HG02970 (cell line): ENCODE data around the gene ZG16.
"Not testable (repeated sequence)": the region's sequence is repeated elsewhere in the genome, so short reads cannot be mapped to it uniquely, and the experiment has no call there.

Experiments used
- ATAC-seq: cut with Tn5 transposase; IDR thresholded peaks from one replicate; pipeline ENCODE4 v1.9.1; 2021; ENCODE audit warnings: mild to moderate bottlenecking, moderate library complexity, moderate number of reproducible peaks; ENCODE audit not compliant: unreplicated experiment, low FRiP score

Gene ZG16

GRCh38 chr16:29777576-29778350, at the start of gene ZG16:
Gene ZG16, plus strand, starts transcription at chr16:29778256. Its CDS starts 1,011 bp downstream, at chr16:29779267.
- ATAC-seq = no peak

GRCh38 chr16:29729116-29729521, 48.9 kb upstream of the ZG16 start:
- no peak for ATAC-seq

- ATAC-seq = no peak
Measured at GRCh38 chr16:29730649-29731048, 47.4 kb upstream of the ZG16 start.

- ATAC-seq = not testable (repeated sequence)
Measured at GRCh38 chr16:29731768-29732601, 46.1 kb upstream of the ZG16 start.

- no peak for ATAC-seq
Measured at GRCh38 chr16:29734786-29735185, 43.3 kb upstream of the ZG16 start.

GRCh38 chr16:29736112-29736511, 41.9 kb upstream of the ZG16 start:
- no peak for ATAC-seq

- ATAC-seq = no peak
Measured at GRCh38 chr16:29736764-29737163, 41.3 kb upstream of the ZG16 start.

GRCh38 chr16:29737713-29738112, 40.3 kb upstream of the ZG16 start:
- ATAC-seq = no peak

- ATAC-seq = no peak
Measured at GRCh38 chr16:29738514-29738913, 39.5 kb upstream of the ZG16 start.

GRCh38 chr16:29739927-29740629, 38.0 kb upstream of the ZG16 start:
- ATAC-seq = not testable (repeated sequence)

- ATAC-seq = not testable (repeated sequence)
Measured at GRCh38 chr16:29740630-29741015, 37.4 kb upstream of the ZG16 start.

GRCh38 chr16:29742683-29743275, 35.3 kb upstream of the ZG16 start:
- no peak for ATAC-seq

GRCh38 chr16:29743475-29743826, 34.6 kb upstream of the ZG16 start:
- no peak for ATAC-seq

GRCh38 chr16:29743827-29744531, 34.1 kb upstream of the ZG16 start:
- no peak for ATAC-seq

GRCh38 chr16:29744541-29745101, 33.4 kb upstream of the ZG16 start:
- ATAC-seq = no peak

- no peak for ATAC-seq
Measured at GRCh38 chr16:29745121-29745852, 32.8 kb upstream of the ZG16 start.

GRCh38 chr16:29745853-29746345, 32.2 kb upstream of the ZG16 start, which contains the start of gene C16orf54:
Gene C16orf54, minus strand, starts transcription at chr16:29745990. Its CDS starts 1,039 bp downstream, at chr16:29744951.
- no peak for ATAC-seq

- not testable (repeated sequence) for ATAC-seq
Measured at GRCh38 chr16:29746518-29746917, 31.5 kb upstream of the ZG16 start.
